Colonic mucosa (tissue), 4 donors: ENCODE results near the gene HERC2. TPM values are rescaled to one million over a fixed set of nuclear protein-coding genes. Genes with fewer than 3 reads are reported as not detected.

Experiments
- DNase-seq: peaks from one replicate; pipeline ENCODE4 v3.0.0-alpha.2; 2020
- H3K27ac ChIP-seq: fragments of 200-600 bp; one replicate; pipeline ENCODE4 v1.8.0; 2021
- H3K27me3 ChIP-seq: fragments of 200-600 bp; one replicate; pipeline ENCODE4 v1.8.0; 2021
- H3K36me3 ChIP-seq: fragments of 200-600 bp; one replicate; pipeline ENCODE4 v1.8.0; 2021
- H3K4me1 ChIP-seq: fragments of 200-600 bp; one replicate; pipeline ENCODE4 v1.8.0; 2021; ENCODE audit warnings: mild to moderate bottlenecking
- H3K4me3 ChIP-seq: fragments of 200-600 bp; one replicate; pipeline ENCODE4 v1.8.0; 2021
- H3K9ac ChIP-seq, 2 donors: one replicate each; pipeline ENCODE4 v1.7.0; 2013; ENCODE audit warnings: control low read depth in 2 of 2, low read depth in 2 of 2, low read length in 2 of 2
- H3K9me3 ChIP-seq: fragments of 200-600 bp; one replicate; pipeline ENCODE4 v1.8.0; 2021
- CTCF ChIP-seq: fragments of 200-600 bp; IDR thresholded peaks from one replicate; pipeline ENCODE4 v1.8.0; 2022; ENCODE audit warnings: antibody characterized with exemption, mild to moderate bottlenecking
- intact Hi-C: fragments of 100-400 bp; cut with DNase I; formaldehyde crosslinking; loops from one replicate; pipeline ENCODE4 v1.14.1; 2022
- total RNA-seq, 2 donors: library from RNA; stranded (reverse); fragmentation: NEBNext Ultra II Directional in 1 of 2; extraction: Animal tissue kit (Norgen Biotek cat#: 25700) in 1 of 2; gene quantifications; one replicate each; pipeline ENCODE4 v1.2.1, GENCODE V29; 2021
- donor health status: healthy.
- donor health status: DM: no; HTN: no; CAD: no.
- donor health status: DM: no; HTN: no; CAD: no.

HERC2 gene
- total RNA-seq, 2 donors from 2014 or later: 50.8 to 71.2 TPM

GRCh38 chr15:28097656-28098359 lies 224.2 kb downstream of the HERC2 start:
- Histone ChIP-seq H3K36me3 (no peaks in the 10 kb centered on the region), H3K4me1 (peaks cover 9% of the 10 kb centered on the region), H3K9me3 (no peaks in the 10 kb centered on the region), H3K4me3 (no peak overlapping the region), H3K27ac (no peak overlapping the region), H3K27me3 (peaks cover 33% of the 10 kb centered on the region), H3K9ac (no peak overlapping the region)
- intact Hi-C loops: no loop called here
- DNase-seq: no peak
- no peak for TF ChIP-seq CTCF

- Histone ChIP-seq H3K4me1 (peaks cover 9% of the 10 kb centered on the region), H3K4me3 (peak overlapping the region; percentile 43), H3K27ac (no peak overlapping the region), H3K36me3 (no peaks in the 10 kb centered on the region), H3K27me3 (peaks cover 33% of the 10 kb centered on the region), H3K9me3 (no peaks in the 10 kb centered on the region), H3K9ac (peak overlapping the region in 1 of 2 donors; percentile 57)
- intact Hi-C loops: no loop called here
- no peak for TF ChIP-seq CTCF
- peak; percentile 32 for DNase-seq
Measured at GRCh38 chr15:28096670-28097431, 225.1 kb downstream of the HERC2 start.

GRCh38 chr15:28096411-28096669 lies 225.6 kb downstream of the HERC2 start:
- no peak for TF ChIP-seq CTCF
- Histone ChIP-seq H3K9ac (peak overlapping the region in 1 of 2 donors; percentile 57), H3K9me3 (no peaks in the 10 kb centered on the region), H3K4me3 (peak overlapping the region; percentile 43), H3K27ac (no peak overlapping the region), H3K27me3 (peaks cover 33% of the 10 kb centered on the region), H3K4me1 (peaks cover 9% of the 10 kb centered on the region), H3K36me3 (no peaks in the 10 kb centered on the region)
- intact Hi-C loops: no loop called here
- DNase-seq: no peak

- intact Hi-C loops: no loop called here
- Histone ChIP-seq H3K27me3 (peaks cover 33% of the 10 kb centered on the region), H3K4me1 (peaks cover 9% of the 10 kb centered on the region), H3K36me3 (no peaks in the 10 kb centered on the region), H3K27ac (peak overlapping the region; percentile 86), H3K4me3 (peak overlapping the region; percentile 43), H3K9ac (peak overlapping the region; percentile 51 to 66), H3K9me3 (no peaks in the 10 kb centered on the region)
- peak; percentile 89 for DNase-seq
- no peak for TF ChIP-seq CTCF
Measured at GRCh38 chr15:28094732-28095521, 227.1 kb downstream of the HERC2 start.

GRCh38 chr15:28093752-28094535 lies 228.0 kb downstream of the HERC2 start:
- H3K36me3 ChIP-seq: no peaks in the 10 kb centered on the region
- H3K4me1 ChIP-seq: peaks cover 6% of the 10 kb centered on the region
- peak overlapping the region in 1 of 2 donors; percentile 51 for H3K9ac ChIP-seq
- peak overlapping the region; percentile 43 for H3K4me3 ChIP-seq
- peaks cover 23% of the 10 kb centered on the region for H3K27me3 ChIP-seq
- TF ChIP-seq CTCF: no peak
- H3K27ac ChIP-seq: no peak overlapping the region
- H3K9me3 ChIP-seq: no peaks in the 10 kb centered on the region
- intact Hi-C loops: no loop called here
- peak; percentile 38 for DNase-seq
